Measurements from ENCODE around the gene COX5A.
"Not testable (repeated sequence)": the region's sequence is repeated elsewhere in the genome, so short reads cannot be mapped to it uniquely, and the experiment has no call there.

COX5A gene

GRCh38 chr15:74892313-74892712 is 45.6 kb downstream of the COX5A start:
- Histone ChIP-seq H3K4me3 (no peak overlapping the region), H3K4me1 (peaks cover 24% of the 10 kb centered on the region), H3K36me3 (peaks cover 49% of the 10 kb centered on the region), H4K20me1 (no peaks in the 10 kb centered on the region), H3K27ac (no peak overlapping the region), H3K9me3 (no peaks in the 10 kb centered on the region), H3K4me2 (no peak overlapping the region), H3K9ac (no peak overlapping the region), H3K27me3 (no peaks in the 10 kb centered on the region)
- no peak for TF ChIP-seq Cebpa-rat (IDR thresholded peaks at IDR 0.05)

- H3K4me2 ChIP-seq, result peak overlapping the region; percentile 91
- H3K4me1 ChIP-seq, result peaks cover 24% of the 10 kb centered on the region
- peaks cover 41% of the 10 kb centered on the region for H3K36me3 ChIP-seq
- TF ChIP-seq Cebpa-rat (IDR thresholded peaks at IDR 0.05), result no peak
- H3K27ac ChIP-seq, result no peak overlapping the region
- H3K4me3 ChIP-seq, result 0 out of 2 replicates have a peak overlapping the region, but pooled peaks have one; percentile 87
- H3K27me3 ChIP-seq, result no peaks in the 10 kb centered on the region
- H4K20me1 ChIP-seq, result no peaks in the 10 kb centered on the region
- no peak overlapping the region for H3K9ac ChIP-seq
- H3K9me3 ChIP-seq, result no peaks in the 10 kb centered on the region
These were observed 46.4 kb downstream of the COX5A start for GRCh38 chr15:74891469-74891868.

GRCh38 chr15:74890665-74890960 is 47.3 kb downstream of the COX5A start:
- no peaks in the 10 kb centered on the region for H4K20me1 ChIP-seq
- H3K4me3 ChIP-seq, result peak overlapping the region; percentile 87
- H3K36me3 ChIP-seq, result peaks cover 32% of the 10 kb centered on the region
- H3K27ac ChIP-seq, result peak overlapping the region; percentile 90
- TF ChIP-seq Cebpa-rat (IDR thresholded peaks at IDR 0.05), result no peak
- H3K9ac ChIP-seq, result peak overlapping the region; percentile 93
- peak overlapping the region; percentile 91 for H3K4me2 ChIP-seq
- H3K9me3 ChIP-seq, result no peaks in the 10 kb centered on the region
- H3K4me1 ChIP-seq, result peaks cover 24% of the 10 kb centered on the region
- H3K27me3 ChIP-seq, result no peaks in the 10 kb centered on the region

- Histone ChIP-seq H3K4me2 (peak within 1 kb of the TSS; percentile 91), H3K9me3 (no peaks in the 10 kb centered on the region), H3K4me1 (peaks cover 24% of the 10 kb centered on the region), H3K9ac (peak within 1 kb of the TSS; percentile 93), H4K20me1 (no peaks in the 10 kb centered on the region), H3K4me3 (peak within 1 kb of the TSS; percentile 87), H3K27me3 (no peaks in the 10 kb centered on the region), H3K36me3 (peaks cover 27% of the 10 kb centered on the region), H3K27ac (peak within 1 kb of the TSS; percentile 90)
- TF ChIP-seq Cebpa-rat (IDR thresholded peaks at IDR 0.05), result no peak
These were observed 47.8 kb downstream of the COX5A start, which contains the start of gene MPI for GRCh38 chr15:74889883-74890664. MPI (plus strand) TSS chr15:74890042; CDS start chr15:74890074, 32 bp downstream.

GRCh38 chr15:74889390-74889882 is 48.4 kb downstream of the COX5A start:
- Histone ChIP-seq H3K36me3 (peaks cover 27% of the 10 kb centered on the region), H3K27ac (peak overlapping the region; percentile 90), H3K9ac (peak overlapping the region; percentile 93), H3K4me2 (peak overlapping the region; percentile 91), H3K9me3 (no peaks in the 10 kb centered on the region), H3K27me3 (no peaks in the 10 kb centered on the region), H4K20me1 (no peaks in the 10 kb centered on the region), H3K4me1 (peaks cover 29% of the 10 kb centered on the region), H3K4me3 (peak overlapping the region; percentile 87)
- no peak for TF ChIP-seq Cebpa-rat (IDR thresholded peaks at IDR 0.05)

- peaks cover 27% of the 10 kb centered on the region for H3K36me3 ChIP-seq
- H3K4me3 ChIP-seq, result no peak overlapping the region
- no peaks in the 10 kb centered on the region for H3K9me3 ChIP-seq
- 0 out of 2 replicates have a peak overlapping the region, but pooled peaks have one; percentile 91 for H3K4me2 ChIP-seq
- peaks cover 37% of the 10 kb centered on the region for H3K4me1 ChIP-seq
- no peak for TF ChIP-seq Cebpa-rat (IDR thresholded peaks at IDR 0.05)
- H3K9ac ChIP-seq, result no peak overlapping the region
- no peaks in the 10 kb centered on the region for H4K20me1 ChIP-seq
- H3K27ac ChIP-seq, result no peak overlapping the region
- no peaks in the 10 kb centered on the region for H3K27me3 ChIP-seq
These were observed 49.2 kb downstream of the COX5A start for GRCh38 chr15:74888716-74889115.

GRCh38 chr15:74887537-74888193 is 50.2 kb downstream of the COX5A start:
- Histone ChIP-seq H3K4me1 (peaks cover 40% of the 10 kb centered on the region), H3K36me3 (peaks cover 16% of the 10 kb centered on the region)
- not testable (repeated sequence) for H3K4me2 ChIP-seq, H3K27me3 ChIP-seq, H3K27ac ChIP-seq, H3K9ac ChIP-seq, H3K4me3 ChIP-seq, H4K20me1 ChIP-seq, H3K9me3 ChIP-seq

- Histone ChIP-seq H3K9me3 (peaks cover 24% of the 10 kb centered on the region), H4K20me1 (no peaks in the 10 kb centered on the region), H3K4me1 (peaks cover 28% of the 10 kb centered on the region), H3K4me3 (no peak overlapping the region), H3K4me2 (no peak overlapping the region), H3K36me3 (no peaks in the 10 kb centered on the region), H3K27me3 (no peaks in the 10 kb centered on the region), H3K9ac (no peak overlapping the region), H3K27ac (no peak overlapping the region)
- no peak for TF ChIP-seq Cebpa-rat (IDR thresholded peaks at IDR 0.05)
These were observed 52.4 kb downstream of the COX5A start for GRCh38 chr15:74885461-74885860.

- H4K20me1 ChIP-seq, result no peaks in the 10 kb centered on the region
- no peak for TF ChIP-seq Cebpa-rat (IDR thresholded peaks at IDR 0.05)
- H3K9me3 ChIP-seq, result peaks cover 24% of the 10 kb centered on the region
- H3K4me3 ChIP-seq, result no peak overlapping the region
- no peak overlapping the region for H3K9ac ChIP-seq
- H3K4me1 ChIP-seq, result peaks cover 24% of the 10 kb centered on the region
- peak overlapping the region; percentile 45 for H3K4me2 ChIP-seq
- no peaks in the 10 kb centered on the region for H3K27me3 ChIP-seq
- no peak overlapping the region for H3K27ac ChIP-seq
- H3K36me3 ChIP-seq, result no peaks in the 10 kb centered on the region
These were observed 53.2 kb downstream of the COX5A start for GRCh38 chr15:74884428-74885223.

All from BLaER1 (cell line).